CD4-positive, alpha-beta memory T cell (primary cell): ENCODE measurements around the gene CXCL6. TPM values are rescaled to one million over a fixed set of nuclear protein-coding genes. Genes with fewer than 3 reads are reported as not detected.

Source experiments
- CTCF ChIA-PET: fragments of 350-600 bp; sonication (Branson Sonifier 250); formaldehyde crosslinking; loops from one replicate; lab custom pipeline; 2021; ENCODE audit warnings: inconsistent platforms; ENCODE audit not compliant: partially characterized antibody; lab: Charles Lee
- POLR2A ChIA-PET: fragments of 350-600 bp; sonication (Branson Sonifier 250); formaldehyde crosslinking; loops from one replicate; lab custom pipeline; 2021; ENCODE audit not compliant: partially characterized antibody; lab: Charles Lee
- DNase-seq, 5 donors: peaks; one replicate each; pipeline versions ENCODE4 v3.0.0 to v3.0.0-alpha.2; 2020 to 2022; ENCODE audit warnings: mixed read lengths in 1 of 5
- H3K27ac ChIP-seq: one replicate; pipeline ENCODE4 v1.7.0; 2013; ENCODE audit warnings: low read depth, low read length
- H3K27me3 ChIP-seq: 2 replicates; pipeline ENCODE4 v1.7.0; 2013; ENCODE audit warnings: mild to moderate bottlenecking, low read length, moderate library complexity; ENCODE audit not compliant: insufficient read depth
- H3K36me3 ChIP-seq: 2 replicates; pipeline ENCODE4 v1.7.0; 2013; ENCODE audit warnings: mild to moderate bottlenecking, low read length, moderate library complexity; ENCODE audit not compliant: insufficient read depth
- H3K4me1 ChIP-seq: 2 replicates; pipeline ENCODE4 v1.7.0; 2013; ENCODE audit warnings: mild to moderate bottlenecking, low read length, moderate library complexity; ENCODE audit not compliant: insufficient read depth
- H3K4me3 ChIP-seq, 2 donors: one replicate each; pipeline ENCODE4 v1.7.0; 2013; ENCODE audit warnings: low read length in 2 of 2, mild to moderate bottlenecking in 1 of 2
- H3K9me3 ChIP-seq, 2 donors: one replicate each; pipeline ENCODE4 v1.7.0; 2013; ENCODE audit warnings: low read length in 2 of 2, control low read depth in 1 of 2; ENCODE audit not compliant: control insufficient read depth in 1 of 2
- H3K27ac Mint-ChIP-seq, 7 donors: one replicate each; pipeline ENCODE4 v1.8.0; 2020 to 2021; ENCODE audit warnings: mixed read lengths in 7 of 7, mild to moderate bottlenecking in 6 of 7, inconsistent platforms in 3 of 7, moderate library complexity in 3 of 7
- H3K27me3 Mint-ChIP-seq, 2 donors: one replicate each; pipeline ENCODE4 v1.8.0; 2020 to 2021; ENCODE audit warnings: mixed read lengths in 2 of 2
- H3K36me3 Mint-ChIP-seq, 2 donors: one replicate each; pipeline ENCODE4 v1.8.0; 2020 to 2021; ENCODE audit warnings: mixed read lengths in 2 of 2, inconsistent platforms in 1 of 2, mild to moderate bottlenecking in 1 of 2
- H3K4me1 Mint-ChIP-seq, 4 donors: one replicate each; pipeline ENCODE4 v1.8.0; 2020 to 2021; ENCODE audit warnings: mixed read lengths in 4 of 4, mild to moderate bottlenecking in 1 of 4
- H3K4me3 Mint-ChIP-seq, 8 donors: one replicate each; pipeline ENCODE4 v1.8.0; 2020 to 2021; ENCODE audit warnings: mixed read lengths in 8 of 8, mild to moderate bottlenecking in 7 of 8, moderate library complexity in 6 of 8, inconsistent platforms in 3 of 8
- H3K9me3 Mint-ChIP-seq, 8 donors: one replicate each; pipeline ENCODE4 v1.8.0; 2020 to 2021; ENCODE audit warnings: mixed read lengths in 8 of 8, mild to moderate bottlenecking in 5 of 8, inconsistent platforms in 3 of 8, moderate library complexity in 1 of 8
- intact Hi-C: fragments of 100-400 bp; cut with micrococcal nuclease; formaldehyde crosslinking; loops from one replicate; pipeline ENCODE4 v1.15.1; 2023
- polyA plus RNA-seq, 2 donors: library from polyadenylated mRNA; unstranded; fragments of 300-500 nt; fragmentation: Illumina TruSeq; gene quantifications; one replicate each; pipeline ENCODE4 v1.2.3, GENCODE V29; 2021
- total RNA-seq, 2 experiments: library from RNA; stranded (reverse); gene quantifications; one replicate each; pipeline ENCODE4 v1.2.3, GENCODE V29; 2021

The CXCL6 gene
- not detected for total RNA-seq
- not detected for polyA plus RNA-seq

- H3K27ac Mint-ChIP-seq = no peak within 1 kb of the TSS
- intact Hi-C loops = no loop called here
- peaks cover 0 to 8% (median 0%) of the 10 kb centered on the region in 8 donors for H3K9me3 Mint-ChIP-seq
- ChIA-PET CTCF (no interaction called here), POLR2A (no interaction called here)
- Histone ChIP-seq H3K27me3 (no peaks in the 10 kb centered on the region), H3K4me3 (no peak within 1 kb of the TSS), H3K4me1 (no peaks in the 10 kb centered on the region), H3K9me3 (no peaks in the 10 kb centered on the region), H3K27ac (no peak within 1 kb of the TSS), H3K36me3 (no peaks in the 10 kb centered on the region)
- no peaks in the 10 kb centered on the region for H3K36me3 Mint-ChIP-seq
- peak within 1 kb of the TSS in 1 of 8 donors; percentile 45 for H3K4me3 Mint-ChIP-seq
- DNase-seq = no peak
- peaks cover 0 to 3% of the 10 kb centered on the region in 2 donors for H3K27me3 Mint-ChIP-seq
- H3K4me1 Mint-ChIP-seq = no peaks in the 10 kb centered on the region
Observed at GRCh38 chr4:73836373-73837279, at the start of gene CXCL6. CXCL6 (plus strand) TSS chr4:73836678; CDS start chr4:73836751, 73 bp downstream.

- H3K4me3 ChIP-seq = no peak overlapping the region
- no peak for DNase-seq
- no peak overlapping the region for H3K27ac Mint-ChIP-seq
- CTCF ChIA-PET = no interaction called here
- intact Hi-C loops = no loop called here
- no peaks in the 10 kb centered on the region for H3K9me3 ChIP-seq
- POLR2A ChIA-PET = no interaction called here
- no peaks in the 10 kb centered on the region for H3K27me3 Mint-ChIP-seq
- H3K9me3 Mint-ChIP-seq = peaks cover 0 to 15% (median 3%) of the 10 kb centered on the region in 8 donors
- H3K27me3 ChIP-seq = no peaks in the 10 kb centered on the region
- no peak overlapping the region for H3K27ac ChIP-seq
- no peaks in the 10 kb centered on the region for H3K36me3 ChIP-seq
- H3K4me1 Mint-ChIP-seq = no peaks in the 10 kb centered on the region
- H3K4me3 Mint-ChIP-seq = no peak overlapping the region
- no peaks in the 10 kb centered on the region for H3K4me1 ChIP-seq
- no peaks in the 10 kb centered on the region for H3K36me3 Mint-ChIP-seq
Observed at GRCh38 chr4:73788411-73788810, 48.1 kb upstream of the CXCL6 start.

- Mint-ChIP-seq H3K27me3 (peaks cover 0 to 1% of the 10 kb centered on the region in 2 donors), H3K4me1 (no peaks in the 10 kb centered on the region), H3K27ac (no peak overlapping the region), H3K9me3 (peaks cover 0 to 25% (median 7%) of the 10 kb centered on the region in 8 donors), H3K36me3 (no peaks in the 10 kb centered on the region), H3K4me3 (no peak overlapping the region)
- ChIA-PET CTCF (no interaction called here), POLR2A (no interaction called here)
- H3K36me3 ChIP-seq = no peaks in the 10 kb centered on the region
- DNase-seq = no peak
- intact Hi-C loops = no loop called here
- H3K27me3 ChIP-seq = no peaks in the 10 kb centered on the region
- no peaks in the 10 kb centered on the region for H3K9me3 ChIP-seq
- H3K4me3 ChIP-seq = no peak overlapping the region
- H3K4me1 ChIP-seq = no peaks in the 10 kb centered on the region
- no peak overlapping the region for H3K27ac ChIP-seq
Observed at GRCh38 chr4:73798842-73799241, 37.6 kb upstream of the CXCL6 start.

- intact Hi-C loops = no loop called here
- H3K27ac ChIP-seq = no peak overlapping the region
- Mint-ChIP-seq H3K4me1 (no peaks in the 10 kb centered on the region), H3K4me3 (no peak overlapping the region), H3K27ac (no peak overlapping the region), H3K27me3 (peaks cover 0 to 1% of the 10 kb centered on the region in 2 donors), H3K9me3 (peaks cover 0 to 23% (median 6%) of the 10 kb centered on the region in 8 donors), H3K36me3 (no peaks in the 10 kb centered on the region)
- no peaks in the 10 kb centered on the region for H3K27me3 ChIP-seq
- H3K9me3 ChIP-seq = no peaks in the 10 kb centered on the region
- POLR2A ChIA-PET = no interaction called here
- CTCF ChIA-PET = no interaction called here
- H3K4me3 ChIP-seq = no peak overlapping the region
- H3K4me1 ChIP-seq = no peaks in the 10 kb centered on the region
- H3K36me3 ChIP-seq = no peaks in the 10 kb centered on the region
- no peak for DNase-seq
Observed at GRCh38 chr4:73800206-73800605, 36.3 kb upstream of the CXCL6 start.

GRCh38 chr4:73801692-73802091, 34.8 kb upstream of the CXCL6 start:
- ChIA-PET CTCF (no interaction called here), POLR2A (no interaction called here)
- H3K4me1 ChIP-seq = no peaks in the 10 kb centered on the region
- Mint-ChIP-seq H3K9me3 (peaks cover 0 to 19% (median 5%) of the 10 kb centered on the region in 8 donors), H3K4me1 (no peaks in the 10 kb centered on the region), H3K27ac (no peak overlapping the region), H3K4me3 (no peak overlapping the region), H3K36me3 (no peaks in the 10 kb centered on the region), H3K27me3 (peaks cover 0 to 1% of the 10 kb centered on the region in 2 donors)
- intact Hi-C loops = no loop called here
- no peaks in the 10 kb centered on the region for H3K36me3 ChIP-seq
- no peaks in the 10 kb centered on the region for H3K27me3 ChIP-seq
- no peak overlapping the region for H3K4me3 ChIP-seq
- no peaks in the 10 kb centered on the region for H3K9me3 ChIP-seq
- no peak overlapping the region for H3K27ac ChIP-seq
- DNase-seq = peak in 1 of 5 donors; percentile 28

- POLR2A ChIA-PET = no interaction called here
- H3K27ac ChIP-seq = no peak overlapping the region
- H3K4me3 ChIP-seq = no peak overlapping the region
- H3K27me3 ChIP-seq = no peaks in the 10 kb centered on the region
- Mint-ChIP-seq H3K9me3 (peaks cover 2 to 19% (median 5%) of the 10 kb centered on the region in 8 donors), H3K4me3 (no peak overlapping the region), H3K27me3 (peaks cover 0 to 1% of the 10 kb centered on the region in 2 donors), H3K36me3 (no peaks in the 10 kb centered on the region), H3K4me1 (no peaks in the 10 kb centered on the region), H3K27ac (no peak overlapping the region)
- H3K9me3 ChIP-seq = no peaks in the 10 kb centered on the region
- no peak for DNase-seq
- no peaks in the 10 kb centered on the region for H3K36me3 ChIP-seq
- CTCF ChIA-PET = no interaction called here
- intact Hi-C loops = no loop called here
- H3K4me1 ChIP-seq = no peaks in the 10 kb centered on the region
Observed at GRCh38 chr4:73803213-73803612, 33.3 kb upstream of the CXCL6 start.

GRCh38 chr4:73810191-73810590, 26.3 kb upstream of the CXCL6 start:
- Mint-ChIP-seq H3K36me3 (no peaks in the 10 kb centered on the region), H3K4me3 (no peak overlapping the region)

More at GRCh38 chr4:73810191-73810590, 26.3 kb upstream of the CXCL6 start:
- Histone ChIP-seq H3K27ac (no peak overlapping the region), H3K9me3 (no peaks in the 10 kb centered on the region), H3K4me3 (no peak overlapping the region), H3K27me3 (no peaks in the 10 kb centered on the region), H3K4me1 (no peaks in the 10 kb centered on the region), H3K36me3 (no peaks in the 10 kb centered on the region)
- Mint-ChIP-seq H3K27ac (no peak overlapping the region), H3K9me3 (peaks cover 0 to 5% (median under 1%) of the 10 kb centered on the region in 8 donors), H3K4me1 (no peaks in the 10 kb centered on the region), H3K27me3 (no peaks in the 10 kb centered on the region)
- no peak for DNase-seq
- CTCF ChIA-PET = no interaction called here
- POLR2A ChIA-PET = no interaction called here
- intact Hi-C loops = no loop called here
